Stimulated activated CD8-positive, alpha-beta memory T cell treated with anti-CD3 and anti-CD28 coated beads, Interleukin-12 subunit alpha, Interleukin-12 subunit beta, amount 100 ng/mL, for 1 hour (primary cell): Measurements from ENCODE around the gene COL23A1.

Source experiments
- DNase-seq: peaks from one replicate; pipeline ENCODE4 v3.0.0-alpha.2; 2020; ENCODE audit warnings: low read depth

COL23A1 gene

DNA sequence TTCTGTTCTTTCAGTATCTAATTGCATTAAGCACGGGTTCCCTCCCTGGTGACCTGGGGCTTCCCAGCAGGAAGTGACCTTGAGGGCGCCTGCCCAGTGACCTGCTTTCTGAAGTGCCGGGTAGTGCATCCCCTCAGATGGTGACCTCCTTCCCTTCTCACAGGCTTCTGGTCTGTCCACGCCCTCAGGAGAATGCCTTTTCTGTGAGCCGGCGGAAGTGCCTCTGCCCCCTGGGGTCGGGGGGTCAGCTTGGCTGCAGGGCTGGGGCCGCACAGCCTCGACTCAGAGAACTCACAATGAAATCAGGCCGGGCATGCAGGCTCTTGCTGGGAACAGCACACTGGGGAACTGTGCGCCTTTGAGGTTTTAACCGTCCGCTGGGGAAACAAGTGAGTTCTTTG is 233.1 kb downstream of the COL23A1 start:
- DNase-seq: no peak

DNA sequence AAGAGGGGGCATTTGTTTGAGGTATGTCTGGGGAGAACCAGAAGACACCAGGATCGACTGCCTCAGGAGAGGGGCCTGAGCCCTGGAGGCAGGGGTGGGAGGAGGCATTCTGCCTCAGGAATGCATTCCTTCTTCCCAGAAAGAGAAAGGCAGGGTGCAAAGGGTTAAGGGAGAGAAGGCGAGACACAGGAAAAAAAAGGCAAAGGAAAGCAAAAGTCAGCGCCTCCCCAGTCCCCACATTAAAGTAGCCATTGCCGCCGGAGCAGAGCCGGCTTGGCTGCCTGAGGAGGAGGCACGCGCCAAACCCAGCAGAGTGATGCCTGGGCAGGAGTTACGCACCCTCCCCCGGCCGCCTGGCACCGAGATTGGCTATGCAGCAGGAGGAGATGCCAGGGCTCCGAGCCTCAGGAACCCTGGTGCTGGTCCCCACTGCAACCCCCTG is 233.7 kb downstream of the COL23A1 start:
- DNase-seq: no peak

- DNase-seq: no peak
These were observed 234.5 kb downstream of the COL23A1 start for GRCh38 chr5:178355671-178356070.

GRCh38 chr5:178353461-178353860 is 236.7 kb downstream of the COL23A1 start:
- DNase-seq: no peak

DNA sequence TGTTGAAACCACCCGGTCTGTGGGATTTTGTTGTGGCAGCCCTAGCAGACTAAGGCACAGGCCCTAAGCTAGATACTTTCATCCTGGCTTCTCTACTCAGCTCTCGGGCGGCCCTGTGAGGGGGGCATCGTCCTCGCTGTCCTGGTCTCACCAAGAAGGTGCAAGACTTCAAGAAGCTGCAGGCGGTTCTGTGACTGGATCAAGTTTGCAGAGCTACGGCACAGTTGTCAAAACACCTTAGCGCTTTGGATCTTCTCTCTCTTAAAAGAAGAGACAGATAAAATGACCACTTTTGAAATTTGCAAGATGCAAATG is 238.2 kb downstream of the COL23A1 start:
- no peak for DNase-seq

DNA sequence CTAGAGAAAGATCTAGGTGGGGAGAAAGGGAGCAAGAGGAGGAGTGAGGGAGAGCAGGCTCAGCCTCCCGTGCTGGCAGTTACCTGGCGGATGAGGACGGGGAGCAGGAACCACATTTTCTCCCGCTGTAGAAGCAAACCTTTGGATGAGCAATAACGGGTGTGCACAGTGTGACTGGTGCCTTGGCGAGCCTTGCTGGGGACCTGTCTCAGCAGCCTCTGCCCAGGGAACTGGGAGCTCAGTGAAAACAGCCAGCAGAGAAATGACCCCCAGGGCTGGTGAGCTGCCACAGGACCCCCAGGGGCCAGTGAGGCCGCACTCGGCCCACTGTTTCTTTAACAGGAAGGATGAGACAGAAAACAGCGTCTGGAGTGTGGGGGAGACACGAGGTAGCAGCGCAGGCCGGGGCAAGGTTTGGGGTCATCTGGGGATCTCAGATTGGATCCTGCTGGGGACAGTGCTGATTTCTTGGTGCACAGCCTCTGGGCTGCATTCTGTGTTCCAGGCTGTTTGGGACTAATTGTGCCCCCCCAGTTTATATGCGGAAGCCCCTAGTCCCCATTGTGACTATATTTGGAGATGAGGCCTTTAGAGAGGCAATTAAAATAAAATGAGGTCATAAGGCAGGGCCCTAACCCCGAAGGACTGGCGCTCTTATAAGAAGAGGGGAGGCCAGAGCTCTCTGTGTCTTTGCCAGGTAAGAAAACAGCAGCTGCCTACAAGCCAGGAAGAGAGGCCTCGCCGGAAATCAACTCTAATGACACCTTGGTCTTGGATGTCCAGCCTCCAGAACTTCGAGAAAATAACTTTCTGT is 238.8 kb downstream of the COL23A1 start:
- no peak for DNase-seq

DNA sequence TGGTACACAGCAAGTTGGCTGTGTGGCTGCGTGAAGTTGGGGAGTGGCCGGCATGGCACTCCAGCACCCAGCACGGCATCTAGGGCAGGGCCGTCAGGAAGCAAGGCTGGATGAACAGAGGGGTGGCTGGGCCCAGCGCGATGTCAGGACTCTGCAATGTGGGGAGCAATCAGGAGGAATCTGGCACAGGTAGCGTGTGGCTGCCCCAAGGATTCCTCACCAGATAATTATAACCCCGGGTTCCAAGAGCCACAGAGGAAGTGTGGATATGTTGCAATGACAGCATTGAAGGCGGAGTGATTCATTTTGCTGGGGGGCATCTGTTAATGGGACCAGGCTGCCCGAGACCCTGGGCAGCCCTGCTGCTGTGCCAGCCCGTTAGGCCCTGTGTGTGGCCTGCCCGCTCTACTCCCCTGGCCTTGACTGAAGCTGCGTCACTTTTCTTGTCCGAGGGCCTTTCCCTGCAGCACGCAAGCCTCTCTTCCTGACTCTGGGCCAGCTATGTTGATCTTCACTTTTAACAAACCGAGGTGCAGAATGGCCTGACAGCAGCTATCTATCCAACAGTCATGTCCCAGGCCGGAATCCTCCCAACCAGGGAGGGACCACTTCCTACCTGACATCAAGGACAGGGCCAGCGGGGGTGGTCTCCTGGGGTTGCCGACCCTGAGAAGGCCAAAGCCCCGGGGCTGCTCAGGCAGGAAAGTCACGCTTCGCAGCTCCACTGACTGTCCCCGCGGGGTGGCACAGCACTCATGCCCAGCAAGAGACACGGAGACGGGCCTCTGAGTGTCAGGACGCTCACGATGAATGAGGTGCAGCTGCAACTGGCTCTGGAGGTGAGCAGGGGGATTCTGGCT is 239.6 kb downstream of the COL23A1 start:
- no peak for DNase-seq

GRCh38 chr5:178349625-178350353 is 240.4 kb downstream of the COL23A1 start:
- no peak for DNase-seq

- no peak for DNase-seq
These were observed 241.1 kb downstream of the COL23A1 start for GRCh38 chr5:178349075-178349511.

- no peak for DNase-seq
These were observed 241.7 kb downstream of the COL23A1 start for GRCh38 chr5:178348356-178349074.

- DNase-seq: no peak
These were observed 242.2 kb downstream of the COL23A1 start for GRCh38 chr5:178347956-178348355.

- no peak for DNase-seq
These were observed 243.4 kb downstream of the COL23A1 start for GRCh38 chr5:178346607-178347334.

DNA sequence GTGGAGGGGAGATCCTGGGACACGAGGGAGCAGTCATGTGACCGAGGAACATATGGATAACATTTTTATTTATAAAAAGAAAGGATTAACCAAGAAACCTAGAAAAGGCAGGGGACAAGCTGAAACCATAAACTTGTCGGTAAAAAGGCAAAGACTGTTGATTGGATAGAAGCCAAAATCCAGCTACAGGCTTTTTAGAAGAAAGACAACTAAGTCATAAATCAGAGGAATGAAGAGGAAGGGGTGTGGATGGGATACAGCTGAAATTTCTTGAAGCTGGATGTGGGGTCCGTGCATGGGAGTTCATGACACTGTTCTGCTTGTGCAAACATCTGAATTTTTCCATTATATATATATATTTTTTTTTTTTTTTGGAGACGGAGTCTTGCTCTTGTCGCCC is 246.9 kb downstream of the COL23A1 start:
- no peak for DNase-seq

GRCh38 chr5:178341851-178342140 is 248.4 kb downstream of the COL23A1 start:
- no peak for DNase-seq

DNA sequence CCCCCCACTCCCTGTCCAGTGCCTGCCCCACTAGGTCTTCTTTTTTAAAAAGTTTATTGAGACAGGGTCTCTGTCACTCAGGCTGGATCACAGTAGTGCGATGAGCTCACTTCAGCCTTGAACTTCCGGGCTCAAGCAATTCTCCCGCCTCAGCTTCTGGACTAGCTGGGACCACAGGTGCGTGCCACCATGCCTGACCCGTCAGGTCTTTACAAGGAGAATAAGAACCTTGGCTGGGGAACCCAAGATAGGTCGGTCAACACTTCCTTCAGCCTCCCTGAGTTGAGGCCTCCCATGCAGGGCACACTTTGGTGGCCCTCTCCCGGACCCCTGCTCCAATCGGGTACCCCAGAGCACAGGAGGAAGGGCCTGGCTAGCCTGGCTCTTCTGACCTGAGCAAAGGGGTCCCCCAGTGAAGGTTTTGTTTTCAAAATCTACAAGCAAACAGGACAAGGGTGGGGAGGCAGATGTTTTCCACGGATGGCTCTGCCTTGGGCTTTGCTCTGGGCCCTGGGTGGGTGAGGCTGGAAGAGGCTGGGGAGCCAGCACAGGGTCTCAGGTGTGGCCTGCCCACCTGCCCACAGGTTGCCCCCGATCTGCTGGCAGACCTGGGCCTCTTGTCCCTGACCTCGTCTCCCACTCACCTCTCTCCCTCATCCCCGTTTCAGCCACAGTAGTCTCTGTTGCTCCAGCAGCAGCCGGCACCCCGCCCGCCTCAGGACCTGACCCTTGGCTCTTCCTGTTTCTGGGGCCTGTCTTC is 248.9 kb downstream of the COL23A1 start:
- no peak for DNase-seq

DNA sequence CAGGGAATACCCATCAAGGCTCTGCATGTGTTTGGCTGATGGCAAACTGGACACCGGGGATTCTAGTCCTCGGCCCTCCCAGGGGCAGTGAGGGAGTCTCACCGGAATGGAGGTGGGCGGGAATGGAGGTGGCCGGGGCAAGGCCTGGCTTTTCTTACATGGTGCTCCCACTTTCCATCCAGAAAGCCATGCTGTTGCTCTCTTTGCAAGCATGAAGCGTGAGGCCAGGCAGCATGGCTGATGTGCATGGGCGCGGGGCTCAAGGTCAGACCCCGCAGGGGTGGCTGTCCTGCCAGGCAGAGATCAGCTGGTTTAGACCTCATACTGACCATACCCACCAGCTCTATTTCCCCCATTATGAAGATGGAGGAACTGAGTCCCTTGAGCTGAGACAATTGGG is 249.6 kb downstream of the COL23A1 start:
- DNase-seq: no peak

DNA sequence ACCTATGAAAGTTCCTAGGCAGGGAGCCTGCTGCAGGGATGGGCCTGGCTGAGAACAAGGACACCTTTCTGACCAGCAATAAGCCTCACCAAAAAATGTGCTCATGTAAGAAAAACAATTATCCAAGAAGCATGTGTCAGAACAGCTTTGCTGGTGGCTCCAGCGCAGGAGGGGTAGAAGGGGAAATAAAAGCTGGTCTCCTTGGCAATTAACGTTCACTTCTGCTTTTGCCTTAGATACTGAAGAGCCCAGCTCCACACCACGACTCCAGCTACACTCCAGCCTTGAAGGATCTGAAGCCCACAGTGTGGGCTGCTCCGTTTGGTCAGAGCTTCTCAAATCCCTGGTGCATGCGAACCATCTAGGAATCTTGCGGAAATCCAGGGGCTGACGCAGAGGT is 250.0 kb downstream of the COL23A1 start:
- no peak for DNase-seq

GRCh38 chr5:178339272-178339671 is 250.9 kb downstream of the COL23A1 start:
- DNase-seq: no peak

DNA sequence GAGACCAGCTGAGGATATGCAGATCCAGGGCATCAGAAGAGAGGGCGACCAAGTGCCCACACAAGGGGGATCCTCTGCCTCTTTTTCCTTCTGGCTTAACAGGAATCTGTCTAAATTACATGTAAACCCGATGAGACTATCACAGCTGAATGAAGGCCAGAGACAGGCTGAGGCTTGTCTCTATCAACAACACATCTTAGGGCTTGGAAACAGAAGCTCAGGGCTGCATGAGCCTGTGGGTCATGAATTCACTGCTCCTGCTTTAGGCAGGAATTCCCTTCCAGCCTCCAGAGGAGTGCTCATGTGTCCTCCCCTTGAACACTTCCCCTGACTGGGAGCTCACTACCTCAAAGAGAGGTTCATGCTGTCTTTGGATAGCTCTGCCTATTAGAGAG is 251.4 kb downstream of the COL23A1 start:
- no peak for DNase-seq

DNA sequence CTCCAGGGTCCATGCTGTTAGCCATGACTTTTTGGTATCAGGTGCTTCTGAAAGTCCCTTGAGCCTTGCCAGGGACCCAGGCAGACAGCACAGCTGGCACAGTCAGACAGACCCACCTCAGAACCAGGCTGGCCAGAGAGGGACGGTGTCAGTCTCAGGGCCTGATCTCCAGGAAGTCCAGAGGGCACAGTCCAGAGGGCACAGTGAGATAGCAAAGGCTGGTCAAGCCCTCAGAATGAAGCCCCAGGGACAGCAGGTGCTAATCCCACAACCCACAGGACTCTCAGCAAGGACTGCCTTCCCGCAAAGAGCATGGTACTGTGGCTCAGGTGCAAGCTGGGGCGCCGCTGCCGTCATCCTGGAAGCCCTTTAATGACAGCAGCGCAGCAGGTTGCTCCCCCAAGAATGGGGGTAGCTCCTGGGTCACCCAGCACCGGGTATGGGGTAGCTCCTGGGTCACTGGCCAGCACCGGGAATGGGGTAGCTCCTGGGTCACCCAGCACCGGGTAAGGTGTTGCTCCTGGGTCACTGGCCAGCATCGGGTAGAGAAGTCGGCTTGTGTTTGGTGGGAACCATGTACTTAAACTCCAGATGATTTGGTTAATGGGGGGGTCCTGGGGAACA is 252.0 kb downstream of the COL23A1 start:
- no peak for DNase-seq
